Measurements from ENCODE around the gene CCDC97.

CCDC97 gene

DNA sequence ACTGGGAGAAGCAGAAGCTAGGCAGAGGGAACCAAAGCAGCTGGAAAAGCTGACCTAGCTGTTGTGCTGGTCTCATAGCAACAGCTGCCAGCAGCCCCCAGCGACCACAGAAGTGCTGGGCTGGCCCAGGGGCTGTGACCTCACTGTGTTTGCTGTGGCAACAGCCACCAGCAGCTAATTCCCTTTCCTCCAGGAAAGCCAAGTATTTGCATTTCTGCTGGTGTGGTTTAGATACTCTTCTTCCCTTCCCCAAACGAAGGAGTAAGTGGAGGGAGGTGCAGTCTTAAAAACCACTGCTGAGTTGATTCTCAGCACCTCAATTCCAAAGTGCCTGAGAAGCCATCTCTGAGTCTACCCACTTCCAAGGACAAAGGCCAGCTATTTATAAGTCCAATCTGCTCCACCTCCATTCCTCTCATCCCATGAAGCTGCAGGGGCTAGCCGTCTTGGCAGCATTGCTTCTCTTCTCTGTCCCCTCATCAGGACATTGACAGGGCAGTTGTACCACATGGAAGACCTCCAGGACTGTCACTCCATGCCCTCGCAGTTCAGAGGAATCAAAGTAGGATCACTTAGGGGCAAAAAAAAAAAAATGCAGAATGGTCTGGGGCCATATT, 11.5 kb upstream of the CCDC97 start:
- no peak for DNase-seq (ENCODE audit: low read depth)

DNA sequence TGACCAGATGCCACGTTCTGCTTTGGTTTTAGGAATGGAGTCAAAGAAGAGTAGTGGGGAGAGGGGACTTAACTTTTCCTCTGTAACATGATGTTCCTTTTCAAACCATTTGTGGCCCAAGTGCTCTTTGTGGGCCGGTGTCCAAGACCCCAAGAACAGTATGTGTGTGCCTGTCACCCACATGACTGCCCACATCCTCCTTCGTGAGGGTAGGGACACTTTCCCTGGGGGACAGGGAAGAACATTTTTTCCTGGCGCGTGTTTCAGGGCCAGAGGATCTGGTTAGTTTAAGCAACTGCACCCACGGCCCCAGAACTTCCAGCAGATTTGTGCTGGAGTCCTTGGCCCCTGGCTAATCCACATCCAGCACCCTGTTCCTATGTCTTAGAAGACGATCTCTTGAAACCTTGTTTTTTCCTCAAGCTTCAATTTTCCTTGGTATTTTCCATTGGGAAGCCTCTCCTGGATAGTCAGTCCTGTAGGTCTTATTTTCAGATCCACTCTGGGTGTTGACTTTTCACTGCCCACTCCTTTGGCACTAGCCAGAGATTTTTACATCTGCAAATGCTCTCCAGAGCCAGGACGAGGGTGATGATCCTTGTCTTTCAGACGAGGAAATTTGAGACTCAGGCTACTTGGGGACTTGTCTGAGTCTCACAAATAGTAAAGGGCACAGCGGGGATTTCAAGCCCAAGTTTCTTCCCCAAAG, 10.8 kb upstream of the CCDC97 start:
- DNase-seq (ENCODE audit: low read depth), result no peak

DNA sequence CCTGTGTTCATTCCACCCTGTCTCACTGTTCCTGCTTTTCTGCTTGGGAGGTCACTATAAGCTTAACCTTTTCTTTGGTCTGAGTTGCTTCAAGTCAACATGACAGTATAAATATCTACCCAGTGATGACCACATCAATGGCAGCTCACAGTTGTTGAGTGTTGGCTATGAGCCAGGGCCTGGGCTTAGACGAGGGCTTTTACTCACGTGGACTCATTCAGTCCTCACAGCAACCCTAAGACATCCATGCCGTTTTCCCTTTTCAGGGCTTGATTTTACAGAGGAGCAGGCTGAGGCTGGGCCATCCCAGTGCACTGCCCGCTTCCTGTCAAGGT, 10.2 kb upstream of the CCDC97 start:
- DNase-seq (ENCODE audit: low read depth), result no peak

DNA sequence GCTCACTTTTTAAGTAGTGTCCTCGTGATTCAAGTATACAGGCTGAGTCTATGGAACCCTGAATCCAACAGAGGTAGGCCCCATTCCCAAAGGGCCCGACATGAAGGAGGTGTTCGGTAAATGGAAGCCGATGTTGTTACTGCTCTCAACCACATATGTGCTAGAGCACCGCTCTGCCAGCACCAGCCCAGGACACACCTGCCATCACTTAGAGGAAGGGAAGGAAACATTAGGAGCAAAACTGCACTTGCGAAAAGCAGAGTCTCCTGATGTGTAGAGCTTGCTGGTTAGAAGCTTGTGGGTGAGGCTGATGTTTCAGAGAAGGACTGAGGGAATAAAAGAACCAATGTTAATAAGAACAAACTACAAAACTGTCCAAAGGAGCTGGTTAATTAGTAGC, 9.4 kb upstream of the CCDC97 start:
- no peak for DNase-seq (ENCODE audit: low read depth)

DNA sequence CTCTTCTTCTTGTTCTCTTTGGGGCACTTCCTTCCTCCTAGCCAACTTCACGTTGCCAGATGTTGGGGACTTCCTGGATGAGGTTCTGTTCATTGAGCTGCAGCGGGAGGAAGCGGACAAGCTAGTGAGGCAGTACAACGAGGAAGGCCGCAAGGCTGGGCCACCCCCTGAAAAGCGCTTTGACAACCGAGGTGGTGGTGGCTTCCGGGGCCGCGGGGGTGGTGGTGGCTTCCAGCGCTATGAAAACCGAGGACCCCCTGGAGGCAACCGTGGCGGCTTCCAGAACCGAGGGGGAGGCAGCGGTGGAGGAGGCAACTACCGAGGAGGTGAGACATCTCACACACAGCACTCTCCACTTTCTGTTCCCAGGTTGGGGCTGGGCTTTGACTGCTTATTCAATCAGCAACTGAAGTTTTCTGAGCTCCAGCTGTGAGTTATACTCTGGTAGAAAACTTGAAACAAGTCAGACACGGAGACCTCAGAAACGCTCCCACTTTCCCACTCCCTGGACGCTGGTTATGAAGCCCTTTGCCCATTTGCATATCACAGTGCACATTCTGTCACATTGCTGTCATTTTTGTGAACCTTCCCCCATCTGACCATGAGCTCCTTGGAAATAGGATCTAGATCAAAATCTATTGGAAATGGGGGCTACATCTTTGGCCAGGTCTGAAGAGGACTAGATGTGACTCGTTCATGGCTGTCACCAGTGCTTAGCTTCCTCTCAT, 7.2 kb upstream of the CCDC97 start:
- peak; percentile 70 for DNase-seq (ENCODE audit: low read depth)

DNA sequence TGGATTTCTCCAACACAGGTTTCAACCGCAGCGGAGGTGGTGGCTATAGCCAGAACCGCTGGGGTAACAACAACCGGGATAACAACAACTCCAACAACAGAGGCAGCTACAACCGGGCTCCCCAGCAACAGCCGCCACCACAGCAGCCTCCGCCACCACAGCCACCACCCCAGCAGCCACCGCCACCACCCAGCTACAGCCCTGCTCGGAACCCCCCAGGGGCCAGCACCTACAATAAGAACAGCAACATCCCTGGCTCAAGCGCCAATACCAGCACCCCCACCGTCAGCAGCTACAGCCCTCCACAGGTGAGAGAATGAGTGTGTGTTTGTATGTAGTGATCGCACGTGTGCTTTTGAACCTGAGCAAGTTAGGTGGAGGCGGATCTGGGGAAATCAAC, 6.0 kb upstream of the CCDC97 start:
- no peak for DNase-seq (ENCODE audit: low read depth)

DNA sequence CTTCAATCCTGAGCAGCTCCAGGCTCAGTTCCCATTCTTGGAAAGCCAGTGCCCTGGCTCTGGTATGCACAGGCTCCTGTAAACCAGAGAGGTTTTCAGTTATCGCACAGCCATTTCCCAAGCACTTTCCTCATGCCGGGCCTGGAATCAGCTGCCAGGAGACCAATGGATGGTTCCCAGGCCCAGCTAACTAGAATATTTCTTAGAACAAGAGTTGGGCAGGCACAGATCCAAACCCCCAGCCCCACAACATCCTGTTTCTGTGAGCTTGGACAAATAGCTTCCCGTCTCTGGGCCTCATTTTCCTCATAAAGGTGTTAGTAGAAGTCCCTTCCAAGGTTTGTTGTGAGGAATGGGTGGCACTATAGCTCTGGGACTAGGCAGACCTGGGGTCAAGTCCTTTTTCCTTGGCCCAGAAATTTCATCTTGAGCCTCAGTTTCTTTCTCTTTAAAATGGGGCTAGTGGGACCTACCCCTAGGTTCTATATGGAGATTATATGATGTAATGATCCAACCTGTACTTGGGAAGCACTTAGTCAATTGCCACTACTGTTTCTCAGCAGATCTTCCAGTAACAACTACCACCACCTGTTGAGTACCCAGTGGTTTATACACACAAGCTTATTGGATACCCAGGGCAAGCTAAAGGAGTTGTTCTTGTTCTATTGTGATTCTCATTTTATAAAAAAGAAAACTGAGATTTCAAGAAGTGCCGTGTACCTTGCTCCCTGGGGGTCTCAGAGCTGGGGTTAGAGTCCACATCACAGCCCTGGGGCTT, 5.1 kb upstream of the CCDC97 start:
- no peak for DNase-seq (ENCODE audit: low read depth)

DNA sequence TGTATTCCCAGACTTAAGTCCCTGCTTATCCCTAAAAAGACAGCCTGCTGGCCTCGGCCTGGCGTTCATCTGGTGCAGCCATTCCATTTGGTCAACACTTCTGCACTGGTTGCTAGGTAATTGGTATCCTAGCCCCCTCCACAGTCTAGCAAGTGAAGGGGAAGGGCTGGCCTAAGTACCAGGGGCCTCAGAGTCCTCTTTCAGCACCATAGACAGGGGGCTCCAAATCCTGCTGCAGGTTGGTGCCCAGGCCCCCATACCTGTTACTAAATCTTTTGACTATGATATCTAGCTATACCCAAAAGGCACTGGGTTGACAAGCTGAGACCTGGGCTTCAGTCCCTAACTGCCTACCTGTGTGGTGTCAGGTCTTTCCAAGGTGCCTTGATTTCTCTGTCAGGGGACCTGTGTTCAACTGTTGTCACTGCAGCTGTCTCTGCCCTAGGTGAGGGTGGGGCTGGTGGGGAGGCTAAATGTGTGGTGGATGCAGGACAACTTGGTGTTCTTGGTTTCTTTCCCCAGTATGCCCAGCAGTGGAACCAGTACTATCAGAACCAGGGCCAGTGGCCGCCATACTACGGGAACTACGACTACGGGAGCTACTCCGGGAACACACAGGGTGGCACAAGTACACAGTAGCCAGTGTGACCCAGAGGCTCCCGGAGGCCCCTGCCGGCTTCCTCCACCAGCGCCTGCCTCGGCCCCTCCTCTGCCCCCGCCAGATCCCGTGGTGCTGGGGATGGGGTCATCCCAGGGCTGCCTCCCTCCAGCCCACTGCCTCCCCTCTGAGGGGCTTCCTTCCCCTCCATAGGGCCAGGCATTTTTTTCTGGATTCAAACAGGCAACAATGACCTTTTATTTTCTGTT, 3.8 kb upstream of the CCDC97 start:
- DNase-seq (ENCODE audit: low read depth), result no peak

DNA sequence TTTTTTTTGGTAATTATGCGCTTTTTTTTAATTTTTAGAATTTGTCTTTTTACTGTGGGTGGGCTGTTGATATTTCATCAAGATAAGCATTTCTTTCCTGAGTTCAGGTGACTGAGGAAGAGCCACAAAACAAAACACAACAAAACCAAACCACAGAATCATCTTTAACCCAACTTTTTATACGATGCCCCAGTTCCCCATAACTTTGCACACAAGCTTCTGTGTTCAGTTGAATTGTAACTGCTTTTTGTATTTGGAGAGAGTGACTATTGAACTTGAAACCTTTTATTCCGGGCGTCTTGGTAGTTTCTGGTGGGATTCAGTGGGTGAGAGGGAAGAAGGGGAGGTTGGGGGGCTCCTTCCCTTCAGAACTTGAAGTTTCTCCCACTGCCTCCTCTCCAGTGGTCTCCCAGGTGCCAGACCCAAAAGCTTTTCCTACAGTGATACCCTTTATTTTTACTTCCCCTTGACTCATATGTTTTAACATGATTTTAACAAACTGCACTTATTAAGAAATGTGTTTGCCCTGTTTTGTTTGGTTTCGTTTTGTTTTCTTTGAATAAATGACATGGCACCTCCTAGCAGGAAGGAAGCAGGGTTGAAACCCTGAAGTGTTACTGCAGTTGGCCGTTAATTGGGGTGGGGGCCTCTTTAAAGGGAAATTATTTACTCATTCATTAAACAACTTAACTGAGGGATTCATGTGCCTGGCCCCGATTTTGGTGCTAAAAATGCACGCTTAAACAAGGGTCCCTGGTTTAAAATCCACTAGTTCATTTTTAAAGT, 2.7 kb upstream of the CCDC97 start:
- DNase-seq (ENCODE audit: low read depth), result no peak

DNA sequence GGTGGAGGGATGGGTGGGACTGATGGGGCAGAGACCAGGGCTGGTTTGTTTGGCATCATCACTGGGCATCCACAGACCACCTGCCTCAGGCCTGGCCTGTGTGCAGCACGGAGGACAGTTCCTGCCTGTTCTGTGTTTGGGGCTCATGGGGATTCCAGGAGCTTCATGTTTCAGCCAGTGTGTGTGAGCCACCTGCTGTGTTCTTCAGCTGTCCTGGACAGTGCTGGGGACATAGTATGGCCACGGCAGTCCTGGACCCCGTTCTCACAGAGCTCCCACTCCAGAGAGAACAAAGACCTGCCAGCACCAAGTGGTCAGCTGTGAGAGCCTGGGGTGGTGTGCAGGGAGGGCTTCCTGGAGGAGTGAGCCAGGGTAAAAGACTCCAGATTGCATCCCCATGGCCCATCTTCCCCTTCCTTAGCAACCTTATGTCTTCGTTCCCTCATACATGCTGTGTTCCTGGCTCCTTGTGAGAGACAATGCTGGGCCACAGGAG, 2.0 kb upstream of the CCDC97 start:
- no peak for DNase-seq (ENCODE audit: low read depth)

DNA sequence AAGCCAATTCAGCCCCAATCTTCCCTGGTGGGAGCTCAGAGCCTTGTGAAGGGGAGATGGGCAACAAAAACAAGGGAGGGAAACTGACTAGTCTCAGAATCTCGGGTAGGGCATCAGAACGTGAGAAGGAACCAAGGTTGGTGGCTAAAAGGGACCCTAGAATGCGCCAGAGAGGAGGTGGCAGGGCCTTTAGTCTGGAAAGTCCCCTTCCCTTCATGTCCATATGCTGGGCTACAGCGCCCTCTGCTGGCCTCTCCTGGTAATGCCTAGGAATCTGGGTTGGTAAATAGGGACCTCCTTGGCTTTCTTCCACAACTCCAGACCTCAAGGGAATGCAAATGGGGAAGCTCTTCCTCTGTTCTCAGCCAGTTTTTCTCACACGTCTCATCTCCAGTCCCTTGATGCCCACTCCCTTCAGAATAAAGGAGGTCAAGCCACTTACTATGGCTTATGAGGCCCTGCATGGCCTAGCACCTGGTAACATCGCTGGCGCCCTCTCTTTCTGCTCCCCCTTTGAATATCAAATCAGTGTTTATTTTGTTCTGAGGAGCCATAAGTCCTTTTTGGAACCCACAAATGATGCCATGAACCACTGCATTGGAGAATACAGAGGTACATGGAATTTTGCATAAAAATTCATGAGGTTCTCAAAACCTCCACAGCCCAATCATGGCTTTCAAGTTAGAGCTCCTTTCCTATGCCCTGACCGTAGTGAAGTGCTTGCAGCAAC, 1.4 kb upstream of the CCDC97 start:
- DNase-seq (ENCODE audit: low read depth), result peak; percentile 78

DNA sequence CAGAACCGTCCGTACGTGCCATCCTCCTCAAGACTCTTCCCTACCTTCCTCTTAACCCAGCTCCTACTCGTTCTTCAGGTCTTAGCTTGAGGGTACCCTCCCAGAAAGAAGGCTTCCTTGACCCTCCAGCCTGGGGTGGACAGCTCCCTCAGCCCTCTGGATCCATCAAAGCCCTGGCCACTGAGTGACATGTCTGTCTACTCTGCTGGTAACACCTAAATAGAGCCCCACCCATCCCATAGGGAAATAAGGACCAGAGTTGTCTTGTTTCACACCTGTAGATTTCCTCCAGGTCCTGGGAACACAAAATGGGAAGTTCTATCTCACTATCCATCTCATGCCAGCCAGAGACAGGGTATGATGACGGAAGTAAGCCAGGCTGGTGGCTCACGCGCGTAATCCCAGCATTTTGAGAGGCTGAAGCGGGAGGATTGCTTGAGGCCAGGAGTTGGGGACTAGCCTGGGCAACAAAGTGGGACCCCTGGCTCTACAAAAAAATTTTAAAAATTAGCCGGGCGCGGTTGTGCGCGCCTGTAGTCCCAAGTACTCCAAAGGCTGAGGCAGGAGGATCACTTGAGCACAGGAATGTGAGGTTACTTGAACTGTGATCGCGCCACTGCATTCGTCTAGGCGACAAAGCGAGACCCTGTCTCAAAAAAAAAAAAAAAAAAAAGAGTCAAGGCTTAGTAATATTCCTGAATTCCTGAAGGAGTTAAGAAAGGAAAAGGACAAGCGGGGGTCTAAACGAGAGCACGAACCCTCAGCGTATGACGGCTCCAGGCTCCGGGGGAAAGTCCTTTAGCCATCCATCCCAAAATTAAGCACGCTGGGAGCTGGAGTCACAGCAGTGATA, 566 bp upstream of the CCDC97 start:
- no peak for DNase-seq (ENCODE audit: low read depth)

DNA sequence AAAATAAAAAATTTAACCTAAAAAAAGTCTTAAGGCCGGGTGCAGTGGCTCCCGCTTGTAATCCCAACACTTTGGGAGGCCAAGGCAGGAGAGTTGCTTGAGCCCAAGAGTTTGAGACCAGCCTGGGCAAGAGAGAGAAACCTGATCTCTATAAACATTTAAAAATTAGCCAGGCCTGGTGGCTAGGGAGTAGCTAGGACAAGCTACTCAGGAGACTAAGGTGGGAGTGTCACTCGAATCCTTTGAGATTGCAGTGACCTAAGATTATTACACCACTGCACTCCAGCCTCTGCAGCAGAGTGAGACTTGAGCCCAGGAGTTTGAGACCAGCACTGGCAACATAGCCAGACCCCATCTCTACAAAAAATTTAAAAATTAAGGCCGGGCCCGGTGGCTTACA, 1.1 kb downstream of the CCDC97 start:
- DNase-seq (ENCODE audit: low read depth), result no peak

DNA sequence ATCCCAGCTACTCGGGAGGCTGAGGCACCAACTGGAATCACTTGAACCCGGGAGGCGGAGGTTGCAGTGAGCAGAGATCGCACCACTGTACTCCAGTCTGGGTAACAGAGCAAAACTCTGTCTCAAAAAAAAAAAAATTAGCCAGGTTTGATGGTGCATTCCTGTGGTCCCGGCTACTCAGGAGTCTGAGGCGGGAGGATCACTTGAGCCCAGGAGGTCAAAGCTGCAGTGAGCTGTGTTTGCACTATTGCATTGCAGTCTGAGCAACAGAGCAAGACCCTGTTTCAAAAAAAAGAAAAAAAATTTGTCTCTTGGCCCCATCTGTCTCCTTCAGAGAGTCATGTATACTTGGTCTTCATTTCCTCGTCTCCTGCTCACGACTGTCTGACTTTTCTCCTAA, 1.6 kb downstream of the CCDC97 start:
- no peak for DNase-seq (ENCODE audit: low read depth)

DNA sequence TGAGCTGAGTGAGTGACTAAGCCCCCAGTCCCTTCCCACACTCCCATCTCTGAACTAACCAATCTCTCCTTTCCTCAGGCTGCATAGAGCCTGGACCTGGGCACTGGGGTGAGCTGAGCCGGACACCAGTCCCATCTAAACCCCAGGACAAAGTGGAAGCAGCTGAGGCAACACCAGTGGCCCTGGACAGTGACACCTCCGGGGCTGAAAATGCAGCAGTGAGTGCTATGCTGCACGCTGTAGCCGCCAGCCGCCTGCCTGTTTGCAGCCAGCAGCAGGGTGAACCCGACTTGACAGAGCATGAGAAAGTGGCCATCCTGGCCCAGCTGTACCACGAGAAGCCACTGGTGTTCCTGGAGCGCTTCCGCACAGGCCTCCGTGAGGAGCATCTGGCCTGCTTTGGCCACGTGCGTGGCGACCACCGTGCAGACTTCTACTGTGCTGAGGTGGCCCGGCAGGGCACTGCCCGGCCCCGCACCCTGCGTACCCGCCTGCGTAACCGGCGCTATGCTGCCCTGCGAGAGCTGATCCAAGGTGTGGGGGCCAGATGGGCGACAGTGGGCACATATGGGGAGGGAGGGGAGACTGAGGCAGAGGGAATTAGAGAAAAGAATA, 6.4 kb downstream of the CCDC97 start:
- no peak for DNase-seq (ENCODE audit: low read depth)

DNA sequence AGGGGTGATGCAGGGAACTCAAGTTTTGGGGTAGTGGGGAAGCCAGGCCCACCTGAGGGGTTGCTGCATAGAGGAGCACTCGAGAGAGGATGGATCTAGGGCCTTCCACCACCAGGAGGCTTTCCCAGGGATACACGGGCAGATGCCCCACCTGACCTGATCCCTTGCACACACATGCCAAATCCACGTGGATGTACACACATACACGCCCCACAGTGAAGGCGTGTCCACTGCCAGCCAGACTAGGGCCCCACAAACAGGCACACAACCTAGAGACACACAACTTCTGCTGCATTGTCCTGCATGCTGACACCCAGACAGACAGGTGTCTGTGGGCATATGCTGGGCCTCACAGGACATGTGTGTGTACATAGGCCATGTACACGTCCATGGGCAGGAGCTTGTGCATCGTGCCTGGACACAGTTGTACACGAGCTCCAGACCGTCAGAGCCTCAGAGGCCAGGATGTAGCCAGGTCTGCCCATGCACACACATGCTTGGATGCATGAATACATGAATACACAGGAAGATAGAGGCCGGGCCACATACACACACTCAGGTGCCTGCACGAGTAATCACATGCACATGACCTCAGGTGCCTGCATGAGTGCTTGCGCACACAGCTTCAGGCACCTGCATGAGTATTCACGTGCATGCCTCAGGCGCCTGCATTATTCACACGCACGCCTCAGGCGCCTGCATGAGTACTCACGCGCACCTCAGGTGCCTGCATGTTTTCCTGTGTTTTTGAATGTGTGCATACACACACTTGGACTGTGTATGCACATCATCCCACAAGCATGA, 8.9 kb downstream of the CCDC97 start:
- no peak for DNase-seq (ENCODE audit: low read depth)

DNA sequence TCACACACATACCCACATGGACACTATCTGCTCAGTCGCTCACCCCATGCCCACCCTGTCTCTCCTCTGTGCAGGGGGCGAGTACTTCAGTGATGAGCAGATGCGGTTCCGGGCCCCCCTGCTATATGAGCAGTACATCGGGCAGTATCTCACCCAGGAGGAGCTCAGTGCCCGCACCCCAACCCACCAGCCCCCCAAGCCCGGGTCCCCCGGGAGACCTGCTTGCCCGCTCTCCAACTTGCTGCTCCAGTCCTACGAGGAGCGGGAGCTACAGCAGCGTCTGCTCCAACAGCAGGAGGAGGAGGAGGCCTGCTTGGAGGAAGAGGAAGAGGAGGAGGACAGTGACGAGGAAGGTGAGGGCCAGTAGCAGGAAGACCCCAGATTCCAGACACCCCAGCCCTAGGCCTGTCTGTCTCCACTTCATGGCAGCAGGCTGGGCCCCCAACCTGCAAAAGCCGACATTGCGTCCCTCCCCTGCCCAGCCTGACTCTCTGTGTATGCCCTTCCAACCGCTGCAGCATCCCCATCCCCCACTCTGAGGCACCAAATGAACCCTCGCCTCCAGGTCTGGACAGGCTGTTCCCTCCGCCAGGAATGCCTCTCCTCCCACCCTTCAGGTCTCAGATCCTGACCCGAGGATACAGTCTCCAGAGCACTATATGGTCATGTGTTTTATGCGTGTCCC, 9.7 kb downstream of the CCDC97 start:
- DNase-seq (ENCODE audit: low read depth), result no peak

All from stimulated activated CD8-positive, alpha-beta memory T cell treated with anti-CD3 and anti-CD28 coated beads, Interleukin-12 subunit alpha, Interleukin-12 subunit beta, amount 100 ng/mL, for 4 hours (primary cell).